ENCODE measurements around the gene AVP. TPM values are rescaled to one million over a fixed set of nuclear protein-coding genes. Genes with fewer than 3 reads are reported as not detected.

AVP gene
- total RNA-seq, 1 experiment from 2014 or later, result not detected

DNA sequence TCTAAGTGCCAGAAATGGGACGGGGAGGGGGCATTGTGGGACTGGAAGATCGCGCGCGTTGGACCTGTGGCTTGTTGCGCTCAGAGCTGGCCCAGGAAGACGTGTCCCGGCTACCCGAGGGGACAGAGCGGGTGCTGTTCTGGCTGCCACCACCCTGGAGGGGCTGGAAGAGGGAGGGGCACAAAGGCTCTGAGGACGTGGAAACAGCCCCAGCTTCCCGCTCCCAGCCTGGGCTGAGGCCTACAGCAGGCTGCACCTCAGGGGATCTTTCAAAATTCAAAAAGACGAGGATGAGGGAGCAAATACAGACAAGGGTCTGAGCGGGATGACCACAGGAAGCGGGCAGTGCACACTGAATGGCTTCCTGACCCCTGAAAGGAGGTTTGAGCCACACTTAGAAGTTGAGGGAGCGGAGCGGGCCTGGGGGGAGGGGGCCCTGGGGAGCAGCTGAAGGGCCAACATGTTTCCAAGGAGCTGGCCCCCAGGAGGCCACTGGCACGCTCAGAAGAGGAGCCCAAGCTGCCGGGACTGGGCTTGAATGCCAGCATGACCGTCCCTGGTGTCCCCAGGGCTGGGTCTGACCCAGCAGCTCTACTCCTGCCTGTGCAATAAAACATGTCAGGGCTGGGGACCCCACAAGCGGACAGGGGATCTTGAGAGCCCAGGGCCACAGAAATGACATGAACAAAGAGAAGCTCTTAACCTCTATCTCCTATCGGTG lies 11.8 kb downstream of the AVP start:
- H2BK15ac ChIP-seq (ENCODE audit: low read depth, low read length), result no peak overlapping the region; the same call in 1 of the 2 replicates
- Mint-ChIP-seq H3K27me3 (ENCODE audit: low read depth) (peaks cover 55% of the 10 kb centered on the region), H3K4me3 (peak overlapping the region; percentile 51 to 60; a peak in 3 of 5 replicates), H3K4me1 (peaks cover 6% of the 10 kb centered on the region in 2 experiments), H3K9me3 (peaks cover 10 to 12% of the 10 kb centered on the region in 2 experiments), H3K36me3 (ENCODE audit: insufficient read depth in 1 of 3, low read depth in 3 of 3) (no peaks in the 10 kb centered on the region; a peak in 2 of 7 replicates), H3K27ac (no peak overlapping the region; a peak in 1 of 7 replicates)
- H3K4me1 ChIP-seq (ENCODE audit: insufficient read depth, low read length), result no peaks in the 10 kb centered on the region
- no peak overlapping the region for H4K8ac ChIP-seq (replicated peaks; ENCODE audit: insufficient read length, low read depth, low read length)
- H3K4ac ChIP-seq (ENCODE audit: low read depth, low read length), result no peak overlapping the region
- H3K79me2 ChIP-seq (ENCODE audit: insufficient read depth, low read length), result no peaks in the 10 kb centered on the region
- no peaks in the 10 kb centered on the region for H4K20me1 ChIP-seq (ENCODE audit: control insufficient read depth, insufficient read depth, insufficient read length)
- H4K91ac ChIP-seq (ENCODE audit: insufficient read length, low read depth, low read length), result no peak overlapping the region
- H3K18ac ChIP-seq (ENCODE audit: insufficient read length, low read depth, low read length), result no peak overlapping the region
- no peak overlapping the region for H4K5ac ChIP-seq (ENCODE audit: insufficient read length, low read depth, low read length)
- peaks cover 10% of the 10 kb centered on the region for H3K9me3 ChIP-seq (ENCODE audit: control insufficient read depth, low read depth, low read length)
- H3K14ac ChIP-seq (ENCODE audit: insufficient read depth, low read length), result no peak overlapping the region
- H3K9ac ChIP-seq (ENCODE audit: extremely low read depth, insufficient read length, low read length), result no peak overlapping the region
- no peak overlapping the region for H2BK12ac ChIP-seq (ENCODE audit: insufficient read length, low read depth, low read length)
- no peak overlapping the region for H2BK5ac ChIP-seq (ENCODE audit: insufficient read length, low read length)
- no peak overlapping the region for H2AFZ ChIP-seq (ENCODE audit: low read length)
- H3K27ac ChIP-seq (ENCODE audit: insufficient read length, low read depth, low read length), result no peak overlapping the region
- TF ChIP-seq CTCF (conservative IDR thresholded peaks at IDR 0.05), result no peak
- no peak overlapping the region for H2BK20ac ChIP-seq (ENCODE audit: low read depth, low read length, poor library complexity, severe bottlenecking)
- H3K56ac ChIP-seq (ENCODE audit: insufficient read length, low read depth, low read length), result no peak overlapping the region
- H2BK120ac ChIP-seq (ENCODE audit: low read depth, low read length, poor library complexity, severe bottlenecking), result no peak overlapping the region
- no peak overlapping the region for H2AK5ac ChIP-seq (ENCODE audit: insufficient read length, low read length)
- H3T11ph ChIP-seq (ENCODE audit: low read length), result no peak overlapping the region
- no peaks in the 10 kb centered on the region for H3K79me1 ChIP-seq (ENCODE audit: insufficient read depth, low read depth, low read length, poor library complexity, severe bottlenecking)
- peak overlapping the region; percentile 6 for H3K4me2 ChIP-seq (ENCODE audit: insufficient read depth, insufficient read length, low read length)
- no peak for DNase-seq
- no peak overlapping the region for H3K23ac ChIP-seq (ENCODE audit: insufficient read length, low read depth, low read length)
- no CpG with 5 or more reads among the region's 22 CpGs for WGBS (ENCODE audit: extremely low coverage, insufficient read length, low lambda C conversion rate)
- no peaks in the 10 kb centered on the region for H3K23me2 ChIP-seq (ENCODE audit: insufficient read length, low read depth, low read length, poor library complexity, severe bottlenecking)
- H3K27me3 ChIP-seq (ENCODE audit: insufficient read depth, low read length), result peaks cover 9% of the 10 kb centered on the region; the same call in 1 of the 2 replicates

Measured in H9 (cell line).